ENCODE data around the gene CACNA1C.

GRCh38 chr12:2057795-2058408 is 5.1 kb downstream of the CACNA1C start:
- TF ChIP-seq, protein P1, sequence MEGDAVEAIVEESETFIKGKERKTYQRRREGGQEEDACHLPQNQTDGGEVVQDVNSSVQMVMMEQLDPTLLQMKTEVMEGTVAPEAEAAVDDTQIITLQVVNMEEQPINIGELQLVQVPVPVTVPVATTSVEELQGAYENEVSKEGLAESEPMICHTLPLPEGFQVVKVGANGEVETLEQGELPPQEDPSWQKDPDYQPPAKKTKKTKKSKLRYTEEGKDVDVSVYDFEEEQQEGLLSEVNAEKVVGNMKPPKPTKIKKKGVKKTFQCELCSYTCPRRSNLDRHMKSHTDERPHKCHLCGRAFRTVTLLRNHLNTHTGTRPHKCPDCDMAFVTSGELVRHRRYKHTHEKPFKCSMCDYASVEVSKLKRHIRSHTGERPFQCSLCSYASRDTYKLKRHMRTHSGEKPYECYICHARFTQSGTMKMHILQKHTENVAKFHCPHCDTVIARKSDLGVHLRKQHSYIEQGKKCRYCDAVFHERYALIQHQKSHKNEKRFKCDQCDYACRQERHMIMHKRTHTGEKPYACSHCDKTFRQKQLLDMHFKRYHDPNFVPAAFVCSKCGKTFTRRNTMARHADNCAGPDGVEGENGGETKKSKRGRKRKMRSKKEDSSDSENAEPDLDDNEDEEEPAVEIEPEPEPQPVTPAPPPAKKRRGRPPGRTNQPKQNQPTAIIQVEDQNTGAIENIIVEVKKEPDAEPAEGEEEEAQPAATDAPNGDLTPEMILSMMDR (IDR thresholded peaks at IDR 0.05) = no peak
- TF ChIP-seq POLR2A (IDR thresholded peaks at IDR 0.05) = no peak

All from suprapubic skin (tissue), 3 donors.